ENCODE results near the gene HOXA10.

The HOXA10 gene

DNA sequence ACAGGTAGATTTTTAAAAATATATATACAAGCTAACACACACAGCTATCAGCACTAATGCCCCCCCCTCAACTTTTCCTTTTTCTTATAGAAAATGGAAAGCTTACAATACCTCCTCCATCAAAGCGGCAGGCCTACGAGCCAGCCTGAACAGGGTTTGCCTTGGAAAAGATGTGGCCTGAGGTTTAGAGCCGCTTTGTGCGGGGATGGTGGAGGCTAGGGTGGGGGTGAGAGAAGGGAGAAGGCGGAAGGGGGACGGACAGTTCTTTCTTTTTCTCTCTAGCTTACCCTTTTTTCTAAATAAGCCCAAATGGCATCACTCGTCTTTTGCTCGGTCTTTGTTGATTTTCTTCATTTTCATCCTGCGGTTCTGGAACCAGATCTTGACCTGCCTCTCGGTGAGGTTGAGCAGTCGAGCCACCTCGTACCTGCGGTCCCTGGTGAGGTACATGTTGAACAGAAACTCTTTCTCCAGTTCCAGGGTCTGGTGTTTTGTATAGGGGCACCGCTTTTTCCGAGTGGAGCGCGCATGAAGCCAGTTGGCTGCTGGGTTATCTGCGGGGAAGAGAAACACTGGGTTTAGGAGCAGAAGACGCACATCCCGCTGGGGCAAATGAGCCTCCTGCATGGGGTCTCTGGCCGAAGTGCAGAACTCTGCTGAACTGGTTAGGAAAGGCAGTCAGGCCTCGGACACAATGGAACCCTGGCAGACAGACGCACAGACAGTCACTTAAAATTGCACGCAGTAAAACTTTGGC lies 10.7 kb downstream of the HOXA10 start:
- peak overlapping the region; percentile 13 for H4K8ac ChIP-seq (ENCODE audit: low read length)
- peak overlapping the region in 1 of 2 experiments; percentile 92 for H3K4me3 ChIP-seq (ENCODE audit: insufficient read depth in 1 of 2, low read depth in 1 of 2, low read length in 2 of 2)
- DNase-seq = no peak
- H3K36me3 ChIP-seq (ENCODE audit: control insufficient read depth in 1 of 2, insufficient read depth in 2 of 2, low read depth in 1 of 2, low read length in 2 of 2) = peaks cover 15 to 49% of the 10 kb centered on the region in 2 experiments
- peak overlapping the region; percentile 90 for H2BK15ac ChIP-seq (ENCODE audit: low read depth, poor library complexity, severe bottlenecking)
- H2BK12ac ChIP-seq (ENCODE audit: low read length in 2 of 2) = peak overlapping the region in 1 of 2 experiments; percentile 68
- H2BK120ac ChIP-seq (ENCODE audit: low read depth, low read length) = no peak overlapping the region
- no peaks in the 10 kb centered on the region for H3K9me3 ChIP-seq (ENCODE audit: control insufficient read depth, low read length)
- peak overlapping the region in 1 of 2 experiments; percentile 64 for H3K18ac ChIP-seq (ENCODE audit: low read depth in 1 of 2, low read length in 2 of 2)
- H3K14ac ChIP-seq (ENCODE audit: low read length in 2 of 2) = peak overlapping the region in 1 of 2 experiments; percentile 71
- WGBS = 31% methylated on average over 18 of the region's 24 CpGs
- H2AK5ac ChIP-seq (ENCODE audit: low read length, severe bottlenecking) = no peak overlapping the region
- peaks cover 3% of the 10 kb centered on the region for H3K79me1 ChIP-seq (replicated peaks; ENCODE audit: low read length, poor library complexity, severe bottlenecking)
- no peak overlapping the region for H4K91ac ChIP-seq (ENCODE audit: low read length)
- H3K4me2 ChIP-seq (ENCODE audit: low read length, poor library complexity, severe bottlenecking) = no peak overlapping the region
- H3K23ac ChIP-seq (ENCODE audit: low read length in 2 of 2) = peak overlapping the region in 1 of 2 experiments; percentile 50
- no peak overlapping the region for H2BK5ac ChIP-seq (ENCODE audit: low read depth, low read length, poor library complexity, severe bottlenecking)
- no peak overlapping the region for H2AFZ ChIP-seq (ENCODE audit: low read depth, low read length)
- peak overlapping the region; percentile 90 for H3K9ac ChIP-seq (ENCODE audit: low read length)
- H3K4ac ChIP-seq (ENCODE audit: low read depth in 1 of 2, low read length in 2 of 2) = peak overlapping the region in 1 of 2 experiments; percentile 32
- peaks cover 36% of the 10 kb centered on the region for H3K4me1 ChIP-seq (ENCODE audit: control insufficient read depth, insufficient read depth, low read depth, low read length)
- peaks cover 0 to 4% of the 10 kb centered on the region in 2 experiments for H3K27me3 ChIP-seq (ENCODE audit: control insufficient read depth in 1 of 2, insufficient read depth in 1 of 2, low read length in 2 of 2)
- H3K27ac ChIP-seq (ENCODE audit: low read length, poor library complexity, severe bottlenecking) = no peak overlapping the region

DNA sequence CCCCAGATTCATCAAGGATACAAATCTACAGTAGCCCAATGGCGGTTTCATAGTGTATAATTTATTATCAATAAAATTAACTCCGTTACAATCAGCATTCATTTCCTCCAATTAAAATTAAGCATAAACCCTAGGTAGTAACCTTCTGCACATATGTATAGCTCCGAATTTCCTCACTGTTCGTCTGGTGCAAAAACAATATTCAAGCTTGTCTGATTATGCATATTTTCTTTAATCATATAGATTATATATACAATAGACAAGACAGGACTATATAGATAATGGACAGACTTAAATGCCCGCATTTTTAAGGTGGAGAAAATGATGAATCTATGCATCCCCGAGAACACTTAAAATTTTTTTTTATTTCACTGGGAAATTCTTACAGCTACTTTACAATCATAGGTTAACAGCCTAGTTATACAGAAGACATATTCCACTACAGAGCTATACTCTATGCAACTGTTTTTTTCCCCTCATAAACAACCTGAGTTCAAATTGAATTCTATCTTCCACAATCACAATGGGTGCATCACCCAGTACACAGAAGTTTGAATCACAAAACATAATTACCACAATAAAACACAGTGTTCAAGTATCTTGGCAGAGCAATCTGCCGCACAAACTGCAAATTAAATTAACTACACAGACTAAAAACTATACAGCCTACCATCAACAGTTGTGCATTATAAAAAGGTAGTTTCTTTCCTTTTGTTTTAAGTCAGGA lies 11.4 kb downstream of the HOXA10 start:
- Histone ChIP-seq H2AK5ac (ENCODE audit: low read length, severe bottlenecking) (no peak overlapping the region), H2BK120ac (ENCODE audit: low read depth, low read length) (no peak overlapping the region), H3K23ac (ENCODE audit: low read length in 2 of 2) (no peak overlapping the region), H2BK15ac (ENCODE audit: low read depth, poor library complexity, severe bottlenecking) (no peak overlapping the region), H3K4me3 (ENCODE audit: insufficient read depth in 1 of 2, low read depth in 1 of 2, low read length in 2 of 2) (peak overlapping the region in 1 of 2 experiments; percentile 92), H3K27me3 (ENCODE audit: control insufficient read depth in 1 of 2, insufficient read depth in 1 of 2, low read length in 2 of 2) (peaks cover 0 to 11% of the 10 kb centered on the region in 2 experiments), H3K36me3 (ENCODE audit: control insufficient read depth in 1 of 2, insufficient read depth in 2 of 2, low read depth in 1 of 2, low read length in 2 of 2) (peaks cover 15 to 45% of the 10 kb centered on the region in 2 experiments), H3K27ac (ENCODE audit: low read length, poor library complexity, severe bottlenecking) (no peak overlapping the region), H3K79me1 (replicated peaks; ENCODE audit: low read length, poor library complexity, severe bottlenecking) (peaks cover 3% of the 10 kb centered on the region), H4K91ac (ENCODE audit: low read length) (no peak overlapping the region), H3K4ac (ENCODE audit: low read depth in 1 of 2, low read length in 2 of 2) (no peak overlapping the region), H3K9me3 (ENCODE audit: control insufficient read depth, low read length) (no peaks in the 10 kb centered on the region), H3K14ac (ENCODE audit: low read length in 2 of 2) (no peak overlapping the region), H3K4me2 (ENCODE audit: low read length, poor library complexity, severe bottlenecking) (no peak overlapping the region), H2BK5ac (ENCODE audit: low read depth, low read length, poor library complexity, severe bottlenecking) (no peak overlapping the region), H3K4me1 (ENCODE audit: control insufficient read depth, insufficient read depth, low read depth, low read length) (peaks cover 36% of the 10 kb centered on the region), H4K8ac (ENCODE audit: low read length) (no peak overlapping the region), H2AFZ (ENCODE audit: low read depth, low read length) (no peak overlapping the region), H2BK12ac (ENCODE audit: low read length in 2 of 2) (no peak overlapping the region), H3K18ac (ENCODE audit: low read depth in 1 of 2, low read length in 2 of 2) (no peak overlapping the region), H3K9ac (ENCODE audit: low read length) (peak overlapping the region; percentile 90)
- 73% methylated on average over 2 of the region's 7 CpGs for WGBS
- DNase-seq = no peak

DNA sequence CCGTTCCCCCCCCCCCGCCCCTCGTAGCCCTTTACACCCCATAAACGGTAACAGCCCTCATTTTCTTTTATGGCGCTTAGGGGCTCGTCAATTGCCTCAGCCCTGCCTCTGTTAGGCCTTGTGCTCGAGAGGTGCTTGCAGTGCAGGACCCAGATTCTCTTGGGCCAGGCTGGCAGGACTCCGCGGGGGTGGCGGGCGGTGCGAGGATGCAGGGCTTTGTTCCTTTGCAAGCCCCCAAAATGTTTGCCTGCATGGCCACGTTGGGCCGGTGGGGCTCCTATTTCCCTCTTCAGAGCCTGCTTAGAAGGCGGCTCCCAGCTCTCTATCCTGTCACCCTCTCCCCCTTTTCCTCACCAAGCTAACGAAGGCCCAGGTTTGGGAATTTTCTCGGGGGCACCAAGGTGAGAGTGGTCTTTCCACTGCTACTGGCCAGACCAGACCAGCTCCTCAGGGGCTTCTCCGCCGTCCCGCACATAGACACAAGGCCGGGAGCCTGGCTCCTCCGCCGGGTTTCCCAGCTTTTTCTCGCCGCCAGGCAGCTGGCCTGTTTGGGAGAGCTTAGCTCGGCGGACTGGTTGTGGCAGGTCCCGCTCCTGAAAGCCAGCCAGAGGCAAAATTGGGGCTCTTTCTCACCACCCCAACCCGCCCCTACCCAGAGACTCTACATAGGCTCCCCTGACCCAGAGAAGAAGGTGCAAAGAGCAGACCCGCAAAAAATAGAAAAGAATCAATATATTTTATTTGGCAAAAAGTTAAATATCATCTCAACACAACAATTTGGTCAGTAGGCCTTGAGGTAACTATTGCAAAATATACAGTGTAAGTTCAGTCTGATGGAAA lies 12.2 kb downstream of the HOXA10 start:
- Histone ChIP-seq H3K4ac (ENCODE audit: low read depth in 1 of 2, low read length in 2 of 2) (peak overlapping the region in 1 of 2 experiments; percentile 5), H3K4me3 (ENCODE audit: insufficient read depth in 1 of 2, low read depth in 1 of 2, low read length in 2 of 2) (peak overlapping the region in 1 of 2 experiments; percentile 92), H2BK120ac (ENCODE audit: low read depth, low read length) (peak overlapping the region; percentile 27), H3K27me3 (ENCODE audit: control insufficient read depth in 1 of 2, insufficient read depth in 1 of 2, low read length in 2 of 2) (peaks cover 0 to 19% of the 10 kb centered on the region in 2 experiments), H3K4me2 (ENCODE audit: low read length, poor library complexity, severe bottlenecking) (no peak overlapping the region), H3K79me1 (replicated peaks; ENCODE audit: low read length, poor library complexity, severe bottlenecking) (peaks cover 3% of the 10 kb centered on the region), H3K9ac (ENCODE audit: low read length) (peak overlapping the region; percentile 90), H2AFZ (ENCODE audit: low read depth, low read length) (no peak overlapping the region), H3K18ac (ENCODE audit: low read depth in 1 of 2, low read length in 2 of 2) (peak overlapping the region in 1 of 2 experiments; percentile 81), H3K27ac (ENCODE audit: low read length, poor library complexity, severe bottlenecking) (peak overlapping the region; percentile 4), H2AK5ac (ENCODE audit: low read length, severe bottlenecking) (no peak overlapping the region), H2BK15ac (ENCODE audit: low read depth, poor library complexity, severe bottlenecking) (peak overlapping the region; percentile 16), H3K9me3 (ENCODE audit: control insufficient read depth, low read length) (no peaks in the 10 kb centered on the region), H3K36me3 (ENCODE audit: control insufficient read depth in 1 of 2, insufficient read depth in 2 of 2, low read depth in 1 of 2, low read length in 2 of 2) (peaks cover 15 to 45% of the 10 kb centered on the region in 2 experiments), H2BK5ac (ENCODE audit: low read depth, low read length, poor library complexity, severe bottlenecking) (no peak overlapping the region), H4K8ac (ENCODE audit: low read length) (peak overlapping the region; percentile 52), H4K91ac (ENCODE audit: low read length) (no peak overlapping the region), H3K4me1 (ENCODE audit: control insufficient read depth, insufficient read depth, low read depth, low read length) (peaks cover 38% of the 10 kb centered on the region), H3K23ac (ENCODE audit: low read length in 2 of 2) (no peak overlapping the region), H3K14ac (ENCODE audit: low read length in 2 of 2) (no peak overlapping the region), H2BK12ac (ENCODE audit: low read length in 2 of 2) (peak overlapping the region in 1 of 2 experiments; percentile 12)
- DNase-seq = peak; percentile 38
- WGBS = 21% methylated on average over 24 of the region's 30 CpGs
